Stimulated activated CD4-positive, alpha-beta T cell treated with anti-CD3 and anti-CD28 coated beads, Interleukin-15, amount 100 ng/mL, for 24 hours (primary cell): ENCODE data around the gene ARL8A.
"Not testable (repeated sequence)": the region's sequence is repeated elsewhere in the genome, so short reads cannot be mapped to it uniquely, and the experiment has no call there.

Experiments
- DNase-seq: peaks from one replicate; pipeline ENCODE4 v3.0.0-alpha.2; 2020

The ARL8A gene

DNA sequence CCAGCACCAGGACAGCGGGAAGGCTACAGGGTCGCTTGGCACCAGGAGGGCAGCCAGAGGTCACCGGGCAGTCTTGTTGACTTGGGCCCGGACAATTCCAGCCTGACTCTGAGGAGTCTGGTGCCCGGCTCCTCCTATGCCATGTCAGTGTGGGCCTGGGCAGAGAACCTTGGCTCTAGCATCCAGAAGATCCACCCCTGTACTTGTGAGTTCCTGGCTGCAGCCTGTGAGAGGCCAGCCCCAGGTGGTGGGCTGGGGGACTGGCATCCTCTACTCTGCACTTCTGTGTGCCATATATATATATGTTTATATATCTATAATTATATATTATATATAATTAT, 27.4 kb upstream of the ARL8A start:
- no peak for DNase-seq

DNA sequence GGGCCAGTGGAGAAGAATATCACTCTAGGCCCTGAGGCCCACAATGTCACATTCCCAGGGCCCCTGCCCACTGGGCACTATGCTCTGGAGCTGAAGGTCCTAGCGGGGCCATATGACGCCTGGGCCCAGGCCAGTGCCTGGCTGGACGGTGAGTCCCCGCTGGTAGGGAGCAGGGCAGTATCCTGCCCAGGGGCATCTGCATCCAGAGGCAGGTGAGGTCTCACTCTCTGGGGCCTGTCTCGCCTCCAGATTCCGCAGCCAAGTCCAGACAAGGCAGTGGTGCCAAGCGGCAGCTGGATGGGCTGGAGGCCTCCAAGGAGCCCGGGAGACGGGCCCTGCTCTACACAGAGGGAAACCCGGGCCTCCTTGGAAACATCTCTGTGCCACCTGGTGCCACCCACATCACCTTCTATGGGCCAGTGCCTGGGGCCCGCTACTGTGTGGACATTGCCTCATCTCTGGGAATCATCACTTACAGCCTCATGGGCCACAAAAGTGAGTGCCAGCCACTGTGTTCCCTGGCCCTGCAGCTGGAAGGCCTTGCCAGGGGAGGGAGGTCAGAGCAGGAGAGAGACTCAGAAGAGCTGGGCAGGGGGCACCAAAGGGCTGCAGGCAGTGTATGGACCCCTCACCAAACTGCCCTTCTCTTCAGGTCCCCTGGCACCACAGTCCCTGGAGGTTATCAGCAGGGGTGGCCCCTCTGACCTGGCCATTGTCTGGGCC, 26.9 kb upstream of the ARL8A start:
- DNase-seq = no peak

DNA sequence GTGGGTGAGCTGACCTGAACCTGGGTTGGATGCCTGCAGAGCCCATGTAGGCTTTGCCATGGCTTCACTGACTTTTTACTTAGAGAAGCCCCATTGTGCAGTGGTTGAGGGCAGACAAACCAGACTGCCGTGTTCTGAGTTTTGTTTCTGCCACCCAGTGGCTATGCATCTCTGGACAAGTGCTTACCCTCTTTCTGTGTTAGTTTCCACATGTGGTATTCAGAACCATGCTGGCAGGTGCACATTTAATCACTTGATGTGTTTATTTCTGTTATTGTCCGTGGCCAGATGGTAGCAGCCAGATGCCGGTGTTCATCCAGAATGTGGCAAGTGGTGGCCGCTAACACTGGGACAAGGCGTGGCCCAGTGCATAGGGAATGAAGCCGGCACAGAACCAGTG, 26.2 kb upstream of the ARL8A start:
- DNase-seq = no peak

DNA sequence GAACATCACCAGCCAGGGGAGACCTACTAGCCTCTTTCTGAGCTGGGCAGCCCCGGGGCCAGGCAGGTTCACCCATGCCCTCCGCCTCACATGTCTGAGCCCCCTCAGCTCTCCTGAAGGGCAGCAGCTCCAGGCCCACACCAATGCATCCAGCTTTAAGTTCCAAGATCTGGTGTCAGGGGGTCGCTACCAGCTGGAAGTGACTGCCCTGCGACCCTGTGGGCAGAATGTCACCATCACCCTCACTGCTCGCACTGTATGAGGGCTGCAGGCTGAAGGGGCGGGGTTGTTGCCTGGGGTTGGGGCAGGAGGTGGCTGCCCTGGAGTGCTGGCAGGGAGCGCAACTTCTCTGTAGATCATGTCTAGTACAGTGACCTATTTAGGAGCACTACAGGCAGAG, 24.3 kb upstream of the ARL8A start:
- no peak for DNase-seq

DNA sequence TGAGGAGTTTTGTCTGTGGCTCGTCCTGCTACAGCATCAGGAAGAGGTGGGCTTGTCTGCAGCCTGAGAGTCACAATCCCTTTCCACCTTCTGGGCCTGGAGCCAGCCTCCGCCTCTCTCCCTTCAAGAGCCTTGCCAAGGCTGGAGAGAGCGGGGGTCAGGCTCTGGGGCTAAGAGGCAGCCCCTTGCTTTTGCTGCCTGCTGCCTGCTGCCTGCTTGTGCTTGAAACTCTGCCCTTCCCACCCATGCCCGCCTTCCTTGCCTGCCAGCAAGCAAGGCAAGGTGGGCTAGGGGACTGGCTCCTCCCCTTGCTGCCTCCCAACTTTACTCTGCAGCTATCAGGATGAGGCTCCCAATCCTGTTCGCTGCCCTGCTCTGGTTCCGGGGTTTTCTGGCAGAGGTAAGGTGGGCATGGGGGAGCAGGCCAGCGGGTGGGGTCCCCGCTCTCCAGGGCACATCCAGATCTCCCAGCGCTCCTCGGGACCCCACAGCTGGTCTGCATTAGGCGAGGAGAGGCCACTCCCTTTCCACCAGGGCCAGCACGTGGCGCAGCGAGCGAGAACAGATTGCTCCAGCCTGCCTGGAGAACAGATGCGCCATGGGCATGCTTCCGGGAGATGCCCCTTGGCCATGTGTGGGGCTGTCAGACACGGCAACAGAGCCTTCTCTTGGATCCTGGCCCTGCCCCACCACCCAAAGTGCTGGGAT, 23.3 kb upstream of the ARL8A start:
- DNase-seq = no peak

DNA sequence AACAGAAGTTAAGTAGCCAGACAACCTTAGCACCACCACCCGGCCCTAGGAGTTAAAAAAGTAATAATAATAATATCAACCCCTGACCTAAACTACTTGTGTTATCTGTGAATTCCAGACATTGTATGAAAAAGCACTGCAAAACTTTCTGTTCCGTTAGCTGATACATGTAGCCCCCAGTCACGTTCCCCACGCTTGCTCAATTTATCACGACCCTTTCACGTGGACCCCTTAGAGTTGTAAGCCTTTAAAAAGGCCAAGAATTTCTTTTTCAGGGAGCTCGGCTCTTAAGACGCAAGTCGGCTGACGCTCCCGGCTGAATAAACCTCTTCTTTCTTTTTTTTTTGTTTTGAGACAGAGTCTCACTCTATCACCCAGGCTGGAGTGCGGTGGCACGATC, 22.5 kb upstream of the ARL8A start:
- not testable (repeated sequence) for DNase-seq

DNA sequence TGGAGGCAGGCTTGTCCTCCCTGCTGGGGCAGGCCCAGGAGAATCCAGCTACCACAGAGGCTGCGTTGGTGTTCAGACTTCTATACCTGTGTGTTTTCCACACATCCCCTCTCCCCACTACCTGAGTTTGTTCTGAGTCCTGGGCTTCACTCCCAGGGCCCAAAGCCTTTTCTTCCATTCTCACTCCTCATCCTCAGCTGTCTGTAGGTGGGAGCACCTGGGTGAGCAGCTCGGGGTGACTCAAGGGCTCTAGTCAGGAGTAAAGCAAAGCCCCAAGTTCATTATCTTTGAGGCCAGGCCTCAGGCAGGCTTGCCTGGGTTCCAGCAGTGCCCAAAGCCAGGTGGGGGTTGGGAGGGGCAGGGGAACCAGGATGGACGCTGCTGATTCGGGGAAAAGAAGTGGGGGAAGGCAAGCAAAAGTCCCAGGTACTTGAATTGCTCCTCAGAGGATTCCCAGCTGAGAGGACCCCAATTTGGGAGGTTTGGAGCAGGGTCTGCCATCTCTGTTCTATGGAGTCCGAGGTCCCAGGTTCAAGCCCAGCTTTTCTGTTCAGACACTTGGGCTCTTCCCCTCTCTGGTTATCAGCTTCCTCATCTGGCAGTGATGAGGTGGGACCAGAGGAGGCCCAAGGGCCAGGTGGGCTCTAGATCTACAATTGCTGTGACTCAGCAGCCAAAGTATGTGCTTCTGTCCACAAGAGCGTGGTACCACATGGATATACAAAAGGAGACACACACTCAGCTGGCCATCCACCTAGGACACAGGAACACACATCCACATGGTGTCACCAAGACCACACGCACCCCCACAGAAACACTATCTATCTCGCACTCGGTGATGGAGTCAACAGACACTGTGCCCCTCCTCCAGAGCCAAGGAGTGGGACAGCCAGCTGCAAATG, 21.7 kb upstream of the ARL8A start:
- no peak for DNase-seq

DNA sequence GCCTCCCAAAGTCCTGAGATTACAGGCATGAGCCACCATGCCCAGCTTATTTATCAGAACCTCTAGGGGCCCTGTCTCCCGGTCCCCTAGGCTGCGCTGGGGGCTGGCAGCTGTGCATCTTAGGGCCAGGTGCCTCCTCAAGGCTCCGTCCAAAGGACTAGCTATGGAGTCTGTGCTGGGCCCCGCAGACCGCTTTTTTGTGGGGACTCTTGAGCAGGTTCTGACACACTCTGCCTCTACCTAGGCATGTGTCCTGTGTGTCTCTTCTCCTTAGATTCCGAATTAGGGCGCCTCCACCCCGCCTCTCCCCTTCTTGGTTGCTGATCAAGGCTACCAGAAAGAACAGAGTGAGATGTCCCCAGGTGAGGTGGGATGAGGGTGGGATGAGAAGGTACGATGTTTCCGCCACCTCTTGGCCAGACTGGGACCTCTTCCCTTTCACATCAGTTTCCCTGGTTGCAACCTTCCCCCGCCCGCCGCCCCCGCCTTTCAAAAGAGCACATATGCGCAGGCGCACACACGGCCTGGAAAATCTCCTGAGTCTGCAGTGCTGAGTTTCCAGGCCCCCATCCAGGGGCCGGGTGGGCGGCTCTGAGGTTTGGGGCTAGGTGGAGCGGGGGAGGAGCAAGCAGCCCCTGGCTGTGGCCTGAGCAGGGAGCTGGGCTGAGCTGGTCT, 20.9 kb upstream of the ARL8A start:
- DNase-seq = peak; percentile 86

DNA sequence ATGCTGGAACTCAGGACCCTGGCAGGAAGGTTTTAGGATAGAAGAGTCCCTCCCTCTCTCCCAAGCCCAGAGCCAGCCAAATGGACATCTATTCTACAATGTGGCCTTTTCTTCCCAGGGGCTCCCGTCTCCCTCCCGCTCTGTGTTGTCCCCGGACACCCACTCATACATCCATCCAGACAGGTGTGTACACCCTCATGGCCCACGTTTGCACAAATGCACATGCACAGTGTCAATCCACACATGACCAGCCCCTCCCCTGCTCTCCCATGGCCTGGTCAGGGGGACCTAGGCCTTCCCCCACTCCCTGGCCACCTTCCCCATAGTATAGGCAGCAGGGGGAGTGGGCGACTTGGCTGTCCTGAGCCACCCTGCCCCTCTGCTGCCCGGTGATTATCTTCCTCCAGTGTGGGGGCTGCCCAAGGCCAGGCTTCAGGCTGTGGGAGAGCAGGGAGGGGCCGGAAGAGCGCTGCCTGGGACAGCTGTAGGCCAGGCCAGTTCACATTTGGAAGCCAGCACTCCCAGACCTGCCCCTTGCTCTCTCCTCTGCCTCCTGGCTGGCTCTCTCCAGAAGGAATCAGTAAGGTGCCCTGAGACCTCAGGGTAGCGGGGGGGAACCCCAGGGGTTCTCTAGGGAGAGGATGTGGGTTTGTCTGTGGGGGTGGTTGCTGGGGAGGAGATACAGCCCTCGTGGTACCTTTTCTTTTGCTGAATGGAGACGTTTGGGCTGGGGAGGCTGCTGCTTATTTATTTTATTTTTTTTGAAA, 19.9 kb upstream of the ARL8A start:
- DNase-seq = peak; percentile 80

DNA sequence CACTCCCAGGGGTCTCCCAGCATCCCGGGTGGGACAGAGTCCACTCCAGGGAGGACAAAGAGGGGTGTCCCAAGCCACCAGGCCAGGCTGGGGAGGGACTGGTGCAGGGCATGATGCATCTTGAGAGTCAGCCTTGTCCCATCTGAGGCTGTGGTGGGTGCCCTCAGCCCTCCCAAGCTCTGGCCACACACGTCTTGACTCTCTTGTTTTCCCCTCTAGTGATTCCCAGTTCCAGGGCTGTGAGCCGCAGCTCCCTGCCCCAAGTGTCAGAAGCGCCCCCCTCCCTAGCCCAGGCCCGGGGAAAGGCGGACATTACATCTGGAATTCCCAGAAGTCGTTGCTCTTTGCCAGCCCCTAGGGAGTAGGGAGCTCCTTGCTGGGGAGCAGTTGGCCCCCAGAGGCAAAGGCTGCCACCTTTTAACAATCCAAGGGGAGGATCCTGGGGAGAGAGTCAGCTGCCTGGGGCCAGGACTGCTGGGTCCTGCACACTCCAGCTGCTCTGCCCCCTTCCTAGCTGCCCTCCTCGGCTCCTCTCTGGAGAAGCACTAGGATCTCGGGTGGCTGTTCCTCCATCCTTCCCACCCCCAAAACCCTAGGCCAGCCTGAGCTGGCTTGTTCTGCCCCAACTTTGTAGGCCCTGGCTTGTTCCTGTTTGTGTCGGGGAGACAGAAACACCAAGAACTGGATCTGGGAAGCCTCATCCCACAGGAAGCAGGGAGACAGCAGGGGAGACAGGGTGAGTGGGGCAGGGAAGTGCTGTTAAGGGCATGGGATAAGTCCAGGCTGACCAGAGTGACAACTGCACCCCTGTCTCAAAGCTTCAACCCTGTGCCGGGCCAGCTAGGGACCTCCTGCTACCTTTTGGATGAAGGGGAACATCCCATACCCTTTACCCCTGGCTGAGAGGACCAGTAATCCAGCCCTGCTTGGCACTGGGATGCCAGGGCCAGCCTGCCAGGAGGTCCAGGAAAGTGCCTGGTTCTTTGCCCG, 19.0 kb upstream of the ARL8A start:
- DNase-seq = no peak

DNA sequence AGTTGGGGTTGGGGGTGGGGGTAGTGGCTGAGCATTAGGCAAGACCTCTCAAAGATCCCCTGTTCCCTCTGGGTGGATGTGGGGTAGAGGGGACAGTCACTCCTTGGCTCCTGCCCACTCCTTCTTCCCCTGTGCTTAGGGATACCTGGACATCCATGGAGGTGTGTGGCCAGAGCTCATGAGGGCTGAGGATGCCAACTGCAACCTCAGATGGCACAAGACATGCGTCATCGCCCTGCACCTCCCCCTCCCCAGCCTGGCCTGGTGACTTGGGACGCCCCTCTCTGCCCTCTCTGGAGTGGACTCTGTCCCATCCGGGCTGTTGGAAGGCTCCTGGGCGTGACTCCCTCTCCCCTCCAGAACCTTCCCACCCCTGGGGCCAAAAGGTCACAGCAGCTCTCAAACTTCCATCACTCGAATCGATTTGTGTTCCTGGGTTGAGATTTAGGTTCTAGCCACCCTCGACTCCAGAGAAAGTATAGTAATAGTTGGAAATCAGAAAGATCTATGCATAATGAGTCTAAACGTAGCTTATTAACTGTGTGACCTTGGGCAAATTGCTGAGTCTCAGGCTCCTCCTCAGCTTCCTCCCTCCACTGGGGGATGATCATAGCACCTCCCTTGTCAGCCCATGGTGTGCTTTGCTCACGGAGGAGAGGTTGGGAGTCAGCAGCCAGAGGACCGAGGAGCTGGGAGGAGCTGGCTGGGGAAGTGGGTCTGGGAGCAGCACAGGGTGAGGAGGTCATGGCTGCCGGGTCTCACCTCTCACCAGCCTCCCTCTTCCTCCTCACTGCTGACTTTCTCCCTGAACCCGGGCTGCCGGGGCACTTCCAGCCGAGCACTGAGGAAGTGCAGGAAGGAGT, 18.1 kb upstream of the ARL8A start:
- DNase-seq = peak; percentile 51

DNA sequence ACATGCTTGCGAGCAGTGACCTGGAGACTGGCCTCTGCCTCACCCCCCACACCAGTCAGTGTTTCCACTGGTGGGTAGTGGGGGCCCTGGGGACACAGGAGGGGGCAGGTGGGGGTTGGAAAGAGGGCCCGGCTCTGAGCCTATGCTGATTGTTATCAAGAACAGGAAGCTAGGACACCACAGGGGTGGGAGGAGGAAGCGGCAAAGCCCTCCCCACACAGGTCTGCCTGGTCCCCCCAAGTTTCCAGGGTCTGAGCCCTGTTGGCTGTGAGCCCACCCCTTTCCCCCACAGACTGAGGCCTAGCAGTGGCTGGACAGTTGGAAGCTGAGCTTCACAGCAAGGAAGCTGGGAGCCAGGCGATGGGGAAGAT, 17.5 kb upstream of the ARL8A start:
- peak; percentile 80 for DNase-seq

DNA sequence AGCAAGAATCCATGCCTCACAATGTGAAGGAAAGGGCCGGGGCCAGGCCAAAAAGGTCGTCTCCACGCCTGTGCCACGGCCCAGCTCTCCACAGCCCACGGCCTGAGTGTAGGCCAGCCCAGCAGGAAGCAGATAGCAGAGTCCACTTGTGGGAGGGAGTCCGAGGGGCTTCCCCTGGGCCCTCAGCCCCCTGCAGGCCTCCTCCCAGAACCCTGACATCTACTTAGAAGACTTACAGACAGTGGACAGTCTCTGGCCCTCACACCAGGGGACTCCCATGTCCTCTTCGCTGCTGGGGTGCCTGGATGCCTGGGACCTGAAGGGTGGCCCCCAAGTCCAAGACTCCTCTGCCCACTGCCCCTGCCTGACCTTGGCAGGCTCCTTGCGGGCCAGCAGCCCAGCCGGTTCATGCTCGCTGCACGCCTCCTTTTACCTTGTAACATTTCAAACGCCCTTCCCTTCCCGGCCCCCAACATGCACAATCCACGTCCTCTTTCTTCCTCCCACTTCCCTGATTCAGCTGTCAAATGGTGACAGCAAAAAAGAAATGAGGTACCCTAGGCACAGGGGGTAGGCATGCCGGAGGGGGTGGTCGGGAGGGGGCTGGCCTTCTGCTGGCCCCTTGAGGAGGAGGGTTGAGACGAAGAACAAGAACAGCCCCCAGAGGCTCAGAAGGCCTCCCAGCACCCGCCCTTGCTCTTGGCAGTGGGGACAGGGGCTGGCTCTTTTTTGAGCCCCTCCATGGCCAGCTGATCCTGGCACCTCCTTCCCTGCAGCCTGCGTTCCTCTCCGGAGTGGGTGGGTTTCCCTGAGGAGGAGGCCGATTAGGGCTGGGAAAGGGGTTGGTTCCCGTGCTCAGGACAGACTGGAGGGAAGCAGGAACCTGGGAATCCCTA, 16.9 kb upstream of the ARL8A start:
- DNase-seq = no peak

DNA sequence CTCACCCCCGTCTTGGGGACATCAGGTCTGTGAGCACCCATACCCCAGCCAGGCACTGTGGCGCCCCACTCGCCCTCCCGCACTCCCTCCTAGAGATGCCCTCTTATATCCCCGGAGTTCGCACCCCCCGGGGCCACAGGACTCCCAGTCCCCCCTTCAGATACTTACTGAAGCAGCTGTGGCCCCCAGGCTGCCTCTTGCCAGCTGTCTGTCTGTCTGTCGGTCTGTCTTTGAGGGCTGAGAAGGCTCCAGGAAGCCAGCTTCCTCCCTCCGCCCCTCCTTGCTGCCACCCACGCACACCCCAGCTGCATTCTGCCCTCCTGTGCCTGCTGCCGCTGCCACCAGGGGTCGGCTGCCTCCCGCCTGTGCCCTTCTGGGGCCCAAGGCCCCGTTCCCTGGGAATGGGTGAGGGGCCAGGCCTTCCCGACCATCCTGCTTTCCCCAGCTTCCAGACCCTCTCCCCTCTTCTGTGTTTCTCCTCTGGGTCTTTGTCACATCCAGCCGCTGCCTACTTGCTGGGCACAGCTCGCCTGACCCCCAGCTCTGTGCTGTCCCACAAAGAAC, 15.9 kb upstream of the ARL8A start, which contains the start of gene PTPN7:
TSS of gene PTPN7 (minus strand) at position 226 of the 564 bp plus-strand sequence. CDS start 1,200 bp downstream, outside the sequence.
- peak; percentile 95 for DNase-seq

DNA sequence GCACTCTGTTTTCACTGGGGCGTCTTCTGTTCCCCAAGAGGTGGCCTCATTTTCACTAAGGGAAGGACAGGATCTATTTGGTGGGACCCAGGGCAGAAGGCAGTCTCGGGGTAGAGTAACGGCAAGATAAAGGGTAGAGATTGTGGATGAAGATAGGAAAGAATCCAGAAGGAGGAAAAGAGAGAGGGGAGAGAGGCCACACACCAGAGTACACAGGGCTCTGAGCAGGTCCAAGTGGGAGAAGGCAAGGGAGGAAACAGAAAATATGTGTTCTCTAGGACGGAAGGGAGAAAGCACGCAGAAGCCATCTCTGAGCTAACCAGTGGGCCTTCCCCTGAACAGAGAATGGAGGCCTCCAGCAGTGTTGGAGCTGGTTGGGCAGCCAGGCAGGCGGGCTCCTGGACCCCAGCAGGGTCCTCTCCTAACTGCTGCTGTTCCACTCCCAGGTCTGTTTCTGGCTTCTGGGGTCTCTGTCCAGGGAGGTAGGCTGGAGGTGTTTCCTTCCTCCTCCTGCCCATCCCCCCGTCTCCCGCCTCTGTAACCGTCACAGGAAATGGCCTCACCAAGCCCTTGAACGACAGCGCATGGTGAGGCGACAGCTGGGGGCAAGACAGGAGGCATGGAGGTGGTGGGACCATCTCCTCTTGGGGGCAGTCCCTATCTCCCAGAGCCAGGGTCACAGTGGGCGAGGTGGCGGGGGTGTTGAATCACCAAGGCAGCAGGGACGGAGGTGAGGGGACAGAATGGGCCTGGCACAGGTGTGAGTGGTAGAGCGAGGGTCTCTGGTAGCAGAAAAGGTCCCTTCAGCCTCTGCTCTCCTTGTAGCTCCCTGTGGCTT, 15.2 kb upstream of the ARL8A start:
- peak; percentile 86 for DNase-seq

DNA sequence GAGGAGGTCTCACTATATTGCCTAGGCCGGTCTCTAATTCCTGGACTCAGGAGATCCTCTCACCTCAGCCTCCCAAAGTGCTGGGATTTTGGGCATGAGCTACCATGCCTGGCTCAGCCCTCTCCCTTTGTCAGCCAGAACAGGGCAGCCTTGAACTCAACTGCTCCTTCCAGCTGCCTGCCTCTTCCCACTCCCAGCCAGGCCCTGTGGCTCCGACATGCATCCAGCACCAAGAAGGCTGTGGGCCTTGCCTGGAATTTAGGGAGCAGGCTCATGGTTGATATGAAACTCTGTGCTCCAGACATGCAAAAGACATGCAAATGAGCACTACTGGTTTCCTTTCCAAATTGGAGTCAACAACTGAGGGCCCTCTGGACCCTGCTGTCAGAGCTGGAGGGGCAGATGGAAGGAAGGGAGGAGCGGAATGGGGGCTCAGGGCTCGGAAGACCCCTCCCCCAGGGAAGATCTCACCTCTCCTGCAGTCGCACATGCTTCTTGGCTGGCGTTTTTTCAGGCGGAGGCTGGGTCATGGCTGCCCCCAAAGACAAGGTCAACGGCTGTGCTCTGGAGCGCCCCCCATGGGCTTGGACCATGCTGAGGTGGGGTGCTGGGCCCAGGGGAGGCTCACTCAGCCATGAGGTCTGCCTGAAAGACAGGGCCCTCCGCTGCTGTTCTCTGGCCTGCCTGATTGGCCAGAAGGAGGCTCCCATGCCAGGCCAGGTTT, 14.4 kb upstream of the ARL8A start:
- DNase-seq = peak; percentile 60

DNA sequence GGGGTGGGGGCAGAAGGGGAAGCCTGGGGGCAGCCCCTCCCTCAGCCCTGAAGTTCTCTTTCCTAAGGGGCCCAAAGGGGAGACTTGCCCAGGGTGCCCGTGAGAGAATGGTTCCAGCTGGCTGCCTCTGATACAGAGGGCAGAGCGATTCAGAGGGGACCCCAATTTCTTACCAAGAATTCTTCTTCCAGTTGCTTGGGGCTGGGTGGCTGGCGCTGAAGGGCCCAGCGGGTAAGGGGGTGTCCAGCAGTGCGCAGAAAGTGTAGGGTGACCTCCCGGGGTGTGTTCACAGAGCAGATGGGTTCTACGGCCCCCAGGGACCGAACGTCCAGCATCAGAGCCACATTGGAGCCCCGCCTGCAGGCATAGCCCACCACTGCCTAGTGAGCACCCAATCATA, 13.4 kb upstream of the ARL8A start:
- no peak for DNase-seq
